ENCODE results near the gene TAL2. TPM values are rescaled to one million over a fixed set of nuclear protein-coding genes. Genes with fewer than 3 reads are reported as not detected.

The TAL2 gene
- total and polyA plus RNA-seq, 2 donors (not counting 3 experiments of a cell fraction or from before 2014, with no cell fraction given): 0.30 TPM; not detected in 1

DNA sequence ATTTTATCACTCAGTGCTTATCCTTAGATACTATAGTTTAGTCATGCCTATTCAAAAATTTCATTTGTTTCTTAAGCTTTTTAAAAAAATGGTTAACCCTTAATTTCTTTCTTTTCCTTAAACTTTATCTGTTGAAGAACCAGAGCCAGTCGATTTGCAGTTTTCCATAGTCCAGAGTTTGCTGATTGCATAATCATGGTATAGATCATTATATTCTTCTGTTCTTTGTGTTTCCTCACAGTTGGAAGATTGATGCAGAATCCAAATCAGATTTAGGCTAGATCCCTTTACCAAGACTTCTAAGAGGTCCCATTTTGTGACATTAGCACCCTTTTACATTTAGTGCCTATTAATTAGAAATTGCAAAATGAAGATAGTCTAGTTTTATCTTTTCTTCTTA lies 50.0 kb downstream of the TAL2 start:
- TF ChIP-seq POLR2AphosphoS5 (IDR thresholded peaks at IDR 0.05; ENCODE audit: insufficient read depth, low read depth, low read length) (no peak), POLR2A (IDR thresholded peaks at IDR 0.05; ENCODE audit: low read depth, low read length) (no peak), EZH2 (IDR thresholded peaks at IDR 0.05; ENCODE audit: borderline replicate concordance, low read depth, low read length, severe bottlenecking) (no peak), MYC (IDR thresholded peaks at IDR 0.05; ENCODE audit: low read depth, low read length) (no peak), FOS (IDR thresholded peaks at IDR 0.05; ENCODE audit: borderline replicate concordance, insufficient read depth, low read length) (no peak)
- TF ChIP-seq, protein P1, sequence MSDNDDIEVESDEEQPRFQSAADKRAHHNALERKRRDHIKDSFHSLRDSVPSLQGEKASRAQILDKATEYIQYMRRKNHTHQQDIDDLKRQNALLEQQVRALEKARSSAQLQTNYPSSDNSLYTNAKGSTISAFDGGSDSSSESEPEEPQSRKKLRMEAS (IDR thresholded peaks at IDR 0.05; ENCODE audit: insufficient read depth, insufficient read length): no peak
- TF ChIP-seq, protein P2, sequence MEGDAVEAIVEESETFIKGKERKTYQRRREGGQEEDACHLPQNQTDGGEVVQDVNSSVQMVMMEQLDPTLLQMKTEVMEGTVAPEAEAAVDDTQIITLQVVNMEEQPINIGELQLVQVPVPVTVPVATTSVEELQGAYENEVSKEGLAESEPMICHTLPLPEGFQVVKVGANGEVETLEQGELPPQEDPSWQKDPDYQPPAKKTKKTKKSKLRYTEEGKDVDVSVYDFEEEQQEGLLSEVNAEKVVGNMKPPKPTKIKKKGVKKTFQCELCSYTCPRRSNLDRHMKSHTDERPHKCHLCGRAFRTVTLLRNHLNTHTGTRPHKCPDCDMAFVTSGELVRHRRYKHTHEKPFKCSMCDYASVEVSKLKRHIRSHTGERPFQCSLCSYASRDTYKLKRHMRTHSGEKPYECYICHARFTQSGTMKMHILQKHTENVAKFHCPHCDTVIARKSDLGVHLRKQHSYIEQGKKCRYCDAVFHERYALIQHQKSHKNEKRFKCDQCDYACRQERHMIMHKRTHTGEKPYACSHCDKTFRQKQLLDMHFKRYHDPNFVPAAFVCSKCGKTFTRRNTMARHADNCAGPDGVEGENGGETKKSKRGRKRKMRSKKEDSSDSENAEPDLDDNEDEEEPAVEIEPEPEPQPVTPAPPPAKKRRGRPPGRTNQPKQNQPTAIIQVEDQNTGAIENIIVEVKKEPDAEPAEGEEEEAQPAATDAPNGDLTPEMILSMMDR (IDR thresholded peaks at IDR 0.05; ENCODE audit: extremely low read depth in 1 of 2, insufficient read depth in 1 of 2, low read depth in 1 of 2, low read length in 2 of 2): no peak
- Histone ChIP-seq H3K79me2 (ENCODE audit: control insufficient read depth, insufficient read depth, low read length) (no peaks in the 10 kb centered on the region), H3K9ac (replicated peaks; ENCODE audit: extremely low read depth, insufficient read depth, low read length) (no peak overlapping the region), H3K4me1 (ENCODE audit: control insufficient read depth, extremely low read depth, insufficient read depth, low read length) (no peaks in the 10 kb centered on the region), H3K27ac (ENCODE audit: insufficient read depth, low read depth, low read length) (no peak overlapping the region), H3K4me3 (replicated peaks in 1 of 3; ENCODE audit: insufficient read depth in 1 of 3, low read depth in 1 of 3, low read length in 3 of 3) (no peak overlapping the region), H3K4me2 (ENCODE audit: insufficient read depth, low read length) (no peak overlapping the region), H4K20me1 (replicated peaks; ENCODE audit: control insufficient read depth, extremely low read depth, insufficient read depth, low read length) (no peaks in the 10 kb centered on the region), H2AFZ (ENCODE audit: low read depth, low read length) (no peak overlapping the region), H3K27me3 (ENCODE audit: control insufficient read depth in 2 of 2, insufficient read depth in 2 of 2, low read length in 2 of 2) (no peaks in the 10 kb centered on the region), H3K9me1 (replicated peaks; ENCODE audit: control insufficient read depth, extremely low read depth, insufficient read depth, low read length) (no peaks in the 10 kb centered on the region), H3K36me3 (ENCODE audit: control insufficient read depth in 2 of 2, extremely low read depth in 1 of 2, insufficient read depth in 2 of 2, low read length in 2 of 2) (no peaks in the 10 kb centered on the region), H3K9me3 (replicated peaks; ENCODE audit: control insufficient read depth, insufficient read depth, low read length) (no peaks in the 10 kb centered on the region)
- ChIA-PET CTCF (interaction anchor here (1.7 kb wide), 1 partner anchor 21 kb away, joined by 4 read pairs; no protein-coding TSS in a partner anchor), POLR2A (no interaction called here)
- BruUV-seq (replicated peaks): no TSS peak
- FAIRE-seq (no peak), DNase-seq (ENCODE audit: low read depth, low spot score) (no peak)
- intact Hi-C loops (cut with micrococcal nuclease): no loop called here
- dilution Hi-C loops (cut with MboI; ENCODE audit: extremely low pct_ligation_motif_present, low sequenced_read_pairs): no loop called here

Other genes starting within 250 kb of the TAL2 start
- 7.5 and 8.5 TPM in 2 replicates for gene FSD1L, start 214.4 kb upstream of the TAL2 start, total RNA-seq
- 0.53 and 0.69 TPM in 2 replicates for gene FSD1L, start 214.4 kb upstream of the TAL2 start, polyA plus RNA-seq
- 13.2 and 14.4 TPM in 2 replicates for gene FKTN, start 104.3 kb upstream of the TAL2 start, total RNA-seq
- gene FKTN, start 104.3 kb upstream of the TAL2 start, polyA plus RNA-seq: 2.8 and 3.1 TPM in 2 replicates
- 6.5 and 7.7 TPM in 2 replicates for gene TMEM38B, start 32.1 kb downstream of the TAL2 start, total RNA-seq
- 3.2 and 4.2 TPM in 2 replicates for gene TMEM38B, start 32.1 kb downstream of the TAL2 start, polyA plus RNA-seq